ENCODE results near the gene TPST2. TPM values are rescaled to one million over a fixed set of nuclear protein-coding genes. Genes with fewer than 3 reads are reported as not detected.

TPST2 gene
- total and polyA plus RNA-seq, 10 of the 15 experiments (the other 5 are each of a cell fraction or from before 2014, with no cell fraction given) = 6.3 to 33.7 (median 28.4) TPM

DNA sequence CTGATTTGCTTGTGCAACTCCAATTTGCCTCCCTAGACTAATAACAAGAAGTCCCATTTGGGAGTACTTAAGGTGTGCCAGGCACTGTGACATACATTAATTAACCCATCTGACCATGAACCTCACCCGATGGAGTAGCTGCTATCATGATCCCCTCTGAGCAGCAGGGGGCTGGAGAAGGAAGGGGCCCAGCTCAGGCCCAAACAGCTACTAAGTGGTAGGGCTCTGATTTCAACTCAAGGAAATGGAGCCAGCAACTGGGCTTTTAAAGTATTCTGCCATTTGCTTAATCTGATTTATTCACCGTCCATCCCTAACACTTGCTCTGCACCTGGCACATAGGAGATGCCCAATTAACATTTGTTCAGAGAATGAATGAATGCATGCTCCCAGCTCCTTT lies 26.7 kb upstream of the TPST2 start (continued):
- TF ChIP-seq, protein P1, sequence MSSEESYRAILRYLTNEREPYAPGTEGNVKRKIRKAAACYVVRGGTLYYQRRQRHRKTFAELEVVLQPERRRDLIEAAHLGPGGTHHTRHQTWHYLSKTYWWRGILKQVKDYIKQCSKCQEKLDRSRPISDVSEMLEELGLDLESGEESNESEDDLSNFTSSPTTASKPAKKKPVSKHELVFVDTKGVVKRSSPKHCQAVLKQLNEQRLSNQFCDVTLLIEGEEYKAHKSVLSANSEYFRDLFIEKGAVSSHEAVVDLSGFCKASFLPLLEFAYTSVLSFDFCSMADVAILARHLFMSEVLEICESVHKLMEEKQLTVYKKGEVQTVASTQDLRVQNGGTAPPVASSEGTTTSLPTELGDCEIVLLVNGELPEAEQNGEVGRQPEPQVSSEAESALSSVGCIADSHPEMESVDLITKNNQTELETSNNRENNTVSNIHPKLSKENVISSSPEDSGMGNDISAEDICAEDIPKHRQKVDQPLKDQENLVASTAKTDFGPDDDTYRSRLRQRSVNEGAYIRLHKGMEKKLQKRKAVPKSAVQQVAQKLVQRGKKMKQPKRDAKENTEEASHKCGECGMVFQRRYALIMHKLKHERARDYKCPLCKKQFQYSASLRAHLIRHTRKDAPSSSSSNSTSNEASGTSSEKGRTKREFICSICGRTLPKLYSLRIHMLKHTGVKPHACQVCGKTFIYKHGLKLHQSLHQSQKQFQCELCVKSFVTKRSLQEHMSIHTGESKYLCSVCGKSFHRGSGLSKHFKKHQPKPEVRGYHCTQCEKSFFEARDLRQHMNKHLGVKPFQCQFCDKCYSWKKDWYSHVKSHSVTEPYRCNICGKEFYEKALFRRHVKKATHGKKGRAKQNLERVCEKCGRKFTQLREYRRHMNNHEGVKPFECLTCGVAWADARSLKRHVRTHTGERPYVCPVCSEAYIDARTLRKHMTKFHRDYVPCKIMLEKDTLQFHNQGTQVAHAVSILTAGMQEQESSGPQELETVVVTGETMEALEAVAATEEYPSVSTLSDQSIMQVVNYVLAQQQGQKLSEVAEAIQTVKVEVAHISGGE (CRISPR knock-in tag; IDR thresholded peaks at IDR 0.05) = no peak
- TF ChIP-seq HDAC6 (IDR thresholded peaks at IDR 0.05; ENCODE audit: unreplicated experiment) = no peak
- TF ChIP-seq SMC3 (IDR thresholded peaks at IDR 0.05; ENCODE audit: borderline replicate concordance, low read length) = no peak
- TF ChIP-seq IRF4 (IDR thresholded peaks at IDR 0.05; ENCODE audit: low read depth, low read length) = no peak
- TF ChIP-seq, protein P2, sequence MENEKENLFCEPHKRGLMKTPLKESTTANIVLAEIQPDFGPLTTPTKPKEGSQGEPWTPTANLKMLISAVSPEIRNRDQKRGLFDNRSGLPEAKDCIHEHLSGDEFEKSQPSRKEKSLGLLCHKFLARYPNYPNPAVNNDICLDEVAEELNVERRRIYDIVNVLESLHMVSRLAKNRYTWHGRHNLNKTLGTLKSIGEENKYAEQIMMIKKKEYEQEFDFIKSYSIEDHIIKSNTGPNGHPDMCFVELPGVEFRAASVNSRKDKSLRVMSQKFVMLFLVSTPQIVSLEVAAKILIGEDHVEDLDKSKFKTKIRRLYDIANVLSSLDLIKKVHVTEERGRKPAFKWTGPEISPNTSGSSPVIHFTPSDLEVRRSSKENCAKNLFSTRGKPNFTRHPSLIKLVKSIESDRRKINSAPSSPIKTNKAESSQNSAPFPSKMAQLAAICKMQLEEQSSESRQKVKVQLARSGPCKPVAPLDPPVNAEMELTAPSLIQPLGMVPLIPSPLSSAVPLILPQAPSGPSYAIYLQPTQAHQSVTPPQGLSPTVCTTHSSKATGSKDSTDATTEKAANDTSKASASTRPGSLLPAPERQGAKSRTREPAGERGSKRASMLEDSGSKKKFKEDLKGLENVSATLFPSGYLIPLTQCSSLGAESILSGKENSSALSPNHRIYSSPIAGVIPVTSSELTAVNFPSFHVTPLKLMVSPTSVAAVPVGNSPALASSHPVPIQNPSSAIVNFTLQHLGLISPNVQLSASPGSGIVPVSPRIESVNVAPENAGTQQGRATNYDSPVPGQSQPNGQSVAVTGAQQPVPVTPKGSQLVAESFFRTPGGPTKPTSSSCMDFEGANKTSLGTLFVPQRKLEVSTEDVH (IDR thresholded peaks at IDR 0.05; ENCODE audit: low read depth, partially characterized antibody) = no peak
- no peak for TF ChIP-seq HDGF (IDR thresholded peaks at IDR 0.05)
- TF ChIP-seq, protein P3, sequence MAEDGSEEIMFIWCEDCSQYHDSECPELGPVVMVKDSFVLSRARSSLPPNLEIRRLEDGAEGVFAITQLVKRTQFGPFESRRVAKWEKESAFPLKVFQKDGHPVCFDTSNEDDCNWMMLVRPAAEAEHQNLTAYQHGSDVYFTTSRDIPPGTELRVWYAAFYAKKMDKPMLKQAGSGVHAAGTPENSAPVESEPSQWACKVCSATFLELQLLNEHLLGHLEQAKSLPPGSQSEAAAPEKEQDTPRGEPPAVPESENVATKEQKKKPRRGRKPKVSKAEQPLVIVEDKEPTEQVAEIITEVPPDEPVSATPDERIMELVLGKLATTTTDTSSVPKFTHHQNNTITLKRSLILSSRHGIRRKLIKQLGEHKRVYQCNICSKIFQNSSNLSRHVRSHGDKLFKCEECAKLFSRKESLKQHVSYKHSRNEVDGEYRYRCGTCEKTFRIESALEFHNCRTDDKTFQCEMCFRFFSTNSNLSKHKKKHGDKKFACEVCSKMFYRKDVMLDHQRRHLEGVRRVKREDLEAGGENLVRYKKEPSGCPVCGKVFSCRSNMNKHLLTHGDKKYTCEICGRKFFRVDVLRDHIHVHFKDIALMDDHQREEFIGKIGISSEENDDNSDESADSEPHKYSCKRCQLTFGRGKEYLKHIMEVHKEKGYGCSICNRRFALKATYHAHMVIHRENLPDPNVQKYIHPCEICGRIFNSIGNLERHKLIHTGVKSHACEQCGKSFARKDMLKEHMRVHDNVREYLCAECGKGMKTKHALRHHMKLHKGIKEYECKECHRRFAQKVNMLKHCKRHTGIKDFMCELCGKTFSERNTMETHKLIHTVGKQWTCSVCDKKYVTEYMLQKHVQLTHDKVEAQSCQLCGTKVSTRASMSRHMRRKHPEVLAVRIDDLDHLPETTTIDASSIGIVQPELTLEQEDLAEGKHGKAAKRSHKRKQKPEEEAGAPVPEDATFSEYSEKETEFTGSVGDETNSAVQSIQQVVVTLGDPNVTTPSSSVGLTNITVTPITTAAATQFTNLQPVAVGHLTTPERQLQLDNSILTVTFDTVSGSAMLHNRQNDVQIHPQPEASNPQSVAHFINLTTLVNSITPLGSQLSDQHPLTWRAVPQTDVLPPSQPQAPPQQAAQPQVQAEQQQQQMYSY (CRISPR knock-in tag; IDR thresholded peaks at IDR 0.05) = no peak
- TF ChIP-seq, protein P4, sequence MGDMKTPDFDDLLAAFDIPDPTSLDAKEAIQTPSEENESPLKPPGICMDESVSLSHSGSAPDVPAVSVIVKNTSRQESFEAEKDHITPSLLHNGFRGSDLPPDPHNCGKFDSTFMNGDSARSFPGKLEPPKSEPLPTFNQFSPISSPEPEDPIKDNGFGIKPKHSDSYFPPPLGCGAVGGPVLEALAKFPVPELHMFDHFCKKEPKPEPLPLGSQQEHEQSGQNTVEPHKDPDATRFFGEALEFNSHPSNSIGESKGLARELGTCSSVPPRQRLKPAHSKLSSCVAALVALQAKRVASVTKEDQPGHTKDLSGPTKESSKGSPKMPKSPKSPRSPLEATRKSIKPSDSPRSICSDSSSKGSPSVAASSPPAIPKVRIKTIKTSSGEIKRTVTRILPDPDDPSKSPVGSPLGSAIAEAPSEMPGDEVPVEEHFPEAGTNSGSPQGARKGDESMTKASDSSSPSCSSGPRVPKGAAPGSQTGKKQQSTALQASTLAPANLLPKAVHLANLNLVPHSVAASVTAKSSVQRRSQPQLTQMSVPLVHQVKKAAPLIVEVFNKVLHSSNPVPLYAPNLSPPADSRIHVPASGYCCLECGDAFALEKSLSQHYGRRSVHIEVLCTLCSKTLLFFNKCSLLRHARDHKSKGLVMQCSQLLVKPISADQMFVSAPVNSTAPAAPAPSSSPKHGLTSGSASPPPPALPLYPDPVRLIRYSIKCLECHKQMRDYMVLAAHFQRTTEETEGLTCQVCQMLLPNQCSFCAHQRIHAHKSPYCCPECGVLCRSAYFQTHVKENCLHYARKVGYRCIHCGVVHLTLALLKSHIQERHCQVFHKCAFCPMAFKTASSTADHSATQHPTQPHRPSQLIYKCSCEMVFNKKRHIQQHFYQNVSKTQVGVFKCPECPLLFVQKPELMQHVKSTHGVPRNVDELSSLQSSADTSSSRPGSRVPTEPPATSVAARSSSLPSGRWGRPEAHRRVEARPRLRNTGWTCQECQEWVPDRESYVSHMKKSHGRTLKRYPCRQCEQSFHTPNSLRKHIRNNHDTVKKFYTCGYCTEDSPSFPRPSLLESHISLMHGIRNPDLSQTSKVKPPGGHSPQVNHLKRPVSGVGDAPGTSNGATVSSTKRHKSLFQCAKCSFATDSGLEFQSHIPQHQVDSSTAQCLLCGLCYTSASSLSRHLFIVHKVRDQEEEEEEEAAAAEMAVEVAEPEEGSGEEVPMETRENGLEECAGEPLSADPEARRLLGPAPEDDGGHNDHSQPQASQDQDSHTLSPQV (IDR thresholded peaks at IDR 0.05) = no peak
- no peak for TF ChIP-seq FOXK2 (IDR thresholded peaks at IDR 0.05)
